Stimulated activated CD4-positive, alpha-beta T cell treated with anti-CD3 and anti-CD28 coated beads, Interleukin-1b, Interleukin-23, amount 100 ng/mL, for 1 hour (primary cell): ENCODE measurements around the gene TECR.
"Not testable (repeated sequence)": the region's sequence is repeated elsewhere in the genome, so short reads cannot be mapped to it uniquely, and the experiment has no call there.

ENCODE experiments used
- DNase-seq, 2 donors: peaks; one replicate each; pipeline ENCODE4 v3.0.0-alpha.2; 2020; ENCODE audit warnings: low read depth in 2 of 2

Gene TECR

GRCh38 chr19:14561249-14561648, 31.9 kb downstream of the TECR start:
- DNase-seq, result no peak

GRCh38 chr19:14561847-14562351, 32.5 kb downstream of the TECR start:
- DNase-seq, result no peak

- DNase-seq, result no peak
Observed at GRCh38 chr19:14562660-14563589, 33.5 kb downstream of the TECR start.

GRCh38 chr19:14563590-14563926, 34.2 kb downstream of the TECR start:
- DNase-seq, result no peak

- DNase-seq, result peak in 1 of 2 donors; percentile 29
Observed at GRCh38 chr19:14563989-14564651, 34.7 kb downstream of the TECR start.

GRCh38 chr19:14564652-14565297, 35.4 kb downstream of the TECR start:
- DNase-seq, result not testable (repeated sequence)

- no peak for DNase-seq
Observed at GRCh38 chr19:14565298-14565679, 35.9 kb downstream of the TECR start.

- no peak for DNase-seq
Observed at GRCh38 chr19:14565765-14566711, 36.6 kb downstream of the TECR start.

- DNase-seq, result no peak
Observed at GRCh38 chr19:14566712-14567077, 37.3 kb downstream of the TECR start.

GRCh38 chr19:14567079-14567478, 37.7 kb downstream of the TECR start:
- DNase-seq, result no peak

GRCh38 chr19:14570864-14571527, 41.6 kb downstream of the TECR start:
- DNase-seq, result no peak

GRCh38 chr19:14571695-14572490, 42.5 kb downstream of the TECR start, which contains the start of gene NDUFB7:
TSS of gene NDUFB7 (minus strand) at chr19:14572066. CDS start at chr19:14572000, 66 bp downstream.
- peak; percentile 64 to 73 for DNase-seq

- DNase-seq, result no peak
Observed at GRCh38 chr19:14575428-14575980, 46.1 kb downstream of the TECR start.

- no peak for DNase-seq
Observed at GRCh38 chr19:14576363-14576762, 47.0 kb downstream of the TECR start.

- no peak for DNase-seq
Observed at GRCh38 chr19:14577264-14577663, 47.9 kb downstream of the TECR start.

GRCh38 chr19:14577885-14578427, 48.6 kb downstream of the TECR start:
- DNase-seq, result no peak

- DNase-seq, result peak in 1 of 2 donors; percentile 34
Observed at GRCh38 chr19:14580623-14581237, 51.3 kb downstream of the TECR start.

- DNase-seq, result no peak
Observed at GRCh38 chr19:14582894-14583340, 53.5 kb downstream of the TECR start, which contains the start of gene CLEC17A. TSS of gene CLEC17A (plus strand) at chr19:14583084. CDS start at chr19:14583161, 77 bp downstream.
